Neuronal stem cell (in vitro differentiated cells): ENCODE results near the gene DUOXA1.

Experiments
- DNase-seq: peaks from one replicate; pipeline ENCODE4 v3.0.0-alpha.2; 2013; ENCODE audit warnings: low spot score
- H2AFZ ChIP-seq: one replicate; pipeline ENCODE4 v1.6.1; 2013; ENCODE audit warnings: mild to moderate bottlenecking, low read length, inconsistent platforms
- H2AK5ac ChIP-seq: 2 replicates; pipeline ENCODE4 v1.6.1; 2013; ENCODE audit warnings: low read depth, mild to moderate bottlenecking, inconsistent platforms, low read length, moderate library complexity, mixed read lengths
- H2BK120ac ChIP-seq: 2 replicates; pipeline ENCODE4 v1.6.1; 2013; ENCODE audit warnings: low read depth, mild to moderate bottlenecking, inconsistent platforms, low read length, moderate library complexity, mixed read lengths
- H2BK12ac ChIP-seq: one replicate; pipeline ENCODE4 v1.6.1; 2013; ENCODE audit warnings: low read length, inconsistent platforms
- H2BK15ac ChIP-seq: 2 replicates; pipeline ENCODE4 v1.6.1; 2013; ENCODE audit warnings: mild to moderate bottlenecking, low read length, inconsistent platforms, mixed read lengths
- H2BK5ac ChIP-seq: one replicate; pipeline ENCODE4 v1.6.1; 2013; ENCODE audit warnings: inconsistent platforms, mild to moderate bottlenecking, low read length, moderate library complexity
- H3K14ac ChIP-seq: one replicate; pipeline ENCODE4 v1.6.1; 2013; ENCODE audit warnings: low read length, inconsistent platforms
- H3K18ac ChIP-seq: 2 replicates; pipeline ENCODE4 v1.6.1; 2013; ENCODE audit warnings: low read length, inconsistent platforms
- H3K23ac ChIP-seq: 2 replicates; pipeline ENCODE4 v1.6.1; 2013; ENCODE audit warnings: low read depth, mild to moderate bottlenecking, mixed read lengths, low read length, inconsistent platforms; ENCODE audit not compliant: poor library complexity
- H3K27ac ChIP-seq: replicated peaks from 3 replicates; pipeline ENCODE4 v1.5.1; 2013; ENCODE audit warnings: low read length, inconsistent platforms
- H3K27me3 ChIP-seq, 3 experiments: 2 replicates each; pipeline ENCODE4 v1.6.1; 2013; ENCODE audit warnings: low read length in 3 of 3, mild to moderate bottlenecking in 2 of 3, inconsistent platforms in 1 of 3, low read depth in 1 of 3, mixed read lengths in 1 of 3, moderate library complexity in 1 of 3; ENCODE audit not compliant: control insufficient read depth in 3 of 3, insufficient read depth in 3 of 3
- H3K36me3 ChIP-seq, 2 donors: replicated peaks in 1 of 2; 2 replicates each; pipeline ENCODE4 v1.6.1; 2013; ENCODE audit warnings: low read length in 2 of 2; ENCODE audit not compliant: control insufficient read depth in 2 of 2, insufficient read depth in 2 of 2
- H3K4ac ChIP-seq: 2 replicates; pipeline ENCODE4 v1.6.1; 2013; ENCODE audit warnings: inconsistent platforms, mild to moderate bottlenecking, low read length, moderate library complexity
- H3K4me1 ChIP-seq, 2 donors: 1 replicate in 1 of 2; 2 replicates in 1 of 2; pipeline ENCODE4 v1.6.1; 2013; ENCODE audit warnings: low read length in 2 of 2, low read depth in 1 of 2; ENCODE audit not compliant: control insufficient read depth in 2 of 2, insufficient read depth in 1 of 2
- H3K4me2 ChIP-seq: one replicate; pipeline ENCODE4 v1.6.1; 2013; ENCODE audit warnings: mild to moderate bottlenecking, low read length, inconsistent platforms; ENCODE audit not compliant: insufficient read depth, poor library complexity, severe bottlenecking
- H3K4me3 ChIP-seq, 2 donors: 2 replicates each; pipeline ENCODE4 v1.5.1; 2013; ENCODE audit warnings: low read length in 2 of 2, mild to moderate bottlenecking in 2 of 2, inconsistent platforms in 1 of 2, moderate library complexity in 1 of 2
- H3K79me1 ChIP-seq: one replicate; pipeline ENCODE4 v1.6.1; 2013; ENCODE audit warnings: low read depth, mild to moderate bottlenecking, inconsistent platforms, low read length, moderate library complexity
- H3K9ac ChIP-seq: one replicate; pipeline ENCODE4 v1.6.1; 2013; ENCODE audit warnings: mild to moderate bottlenecking, low read depth, low read length, inconsistent platforms; ENCODE audit not compliant: poor library complexity
- H3K9me3 ChIP-seq, 2 donors: replicated peaks in 1 of 2; 2 replicates each; pipeline versions ENCODE3 to v1.6.1; 2013; ENCODE audit warnings: low read length in 2 of 2, mild to moderate bottlenecking in 2 of 2, inconsistent platforms in 1 of 2, low read depth in 1 of 2, mixed read lengths in 1 of 2, moderate library complexity in 1 of 2; ENCODE audit not compliant: control insufficient read depth in 2 of 2, insufficient read depth in 1 of 2
- H4K8ac ChIP-seq: one replicate; pipeline ENCODE4 v1.6.1; 2013; ENCODE audit warnings: low read depth, mild to moderate bottlenecking, inconsistent platforms, low read length, moderate library complexity
- H4K91ac ChIP-seq: one replicate; pipeline ENCODE4 v1.6.1; 2013; ENCODE audit warnings: low read length, low read depth, mild to moderate bottlenecking, inconsistent platforms; ENCODE audit not compliant: poor library complexity
- WGBS, 2 donors: extraction: QIAGEN DNeasy Blood & Tissue Kit; methylation state at CpG; one replicate each; pipeline ENCODE4 v1.1.7; 2013; ENCODE audit warnings: missing lambda C conversion rate in 2 of 2, mixed read lengths in 1 of 2; ENCODE audit not compliant: insufficient read length in 2 of 2, insufficient replicate concordance in 1 of 2; ENCODE audit errors: extremely low coverage in 2 of 2; 5-methylcytosine and 5-hydroxymethylcytosine counted together

Gene DUOXA1

GRCh38 chr15:45114076-45114750 is 15.5 kb downstream of the DUOXA1 start, which contains the start of the genes DUOX2 and DUOXA2:
Gene DUOX2, minus strand, starts transcription at chr15:45114172. Its CDS starts 761 bp downstream, at chr15:45113411.
Gene DUOXA2, plus strand, starts transcription at chr15:45114326. Its CDS starts 280 bp downstream, at chr15:45114606.
- DNase-seq: no peak
- H3K27me3 ChIP-seq: peaks cover 67 to 87% (median 85%) of the 10 kb centered on the region in 3 experiments

GRCh38 chr15:45113380-45113990 is 16.2 kb downstream of the DUOXA1 start:
- Histone ChIP-seq H3K27ac (no peak overlapping the region), H2BK5ac (no peak overlapping the region), H4K91ac (no peak overlapping the region), H3K79me1 (no peaks in the 10 kb centered on the region), H4K8ac (no peak overlapping the region), H2AK5ac (peak overlapping the region; percentile 81), H2AFZ (no peak overlapping the region), H3K36me3 (no peaks in the 10 kb centered on the region), H3K4me1 (peaks cover 4 to 22% of the 10 kb centered on the region in 2 donors), H3K9me3 (peaks cover 0 to 3% of the 10 kb centered on the region in 2 donors), H2BK120ac (no peak overlapping the region), H2BK15ac (peak overlapping the region; percentile 39), H3K9ac (no peak overlapping the region), H3K4me3 (no peak overlapping the region), H3K4ac (no peak overlapping the region), H3K27me3 (peaks cover 69 to 89% (median 86%) of the 10 kb centered on the region in 3 experiments), H3K4me2 (peak overlapping the region; percentile 0), H3K18ac (no peak overlapping the region), H3K14ac (peak overlapping the region; percentile 63), H2BK12ac (no peak overlapping the region), H3K23ac (peak overlapping the region; percentile 80)
- no peak for DNase-seq
- no CpG with 5 or more reads among the region's 14 CpGs for WGBS, 2 donors

More at GRCh38 chr15:45114076-45114750, 15.5 kb downstream of the DUOXA1 start, which contains the start of the genes DUOX2 and DUOXA2:
- H3K9ac ChIP-seq: no peak within 1 kb of the TSS
- H4K91ac ChIP-seq: no peak within 1 kb of the TSS
- peaks cover 0 to 3% of the 10 kb centered on the region in 2 donors for H3K9me3 ChIP-seq
- peak within 1 kb of the TSS; percentile 65 for H2BK12ac ChIP-seq
- WGBS, 2 donors: no CpG with 5 or more reads among the region's 42 CpGs
- H3K14ac ChIP-seq: peak within 1 kb of the TSS; percentile 76
- no peak within 1 kb of the TSS for H3K4ac ChIP-seq
- H3K36me3 ChIP-seq: no peaks in the 10 kb centered on the region
- H4K8ac ChIP-seq: no peak within 1 kb of the TSS
- no peak within 1 kb of the TSS for H2BK120ac ChIP-seq
- H2BK15ac ChIP-seq: peak within 1 kb of the TSS; percentile 39
- H3K4me3 ChIP-seq: no peak within 1 kb of the TSS
- peaks cover 4 to 22% of the 10 kb centered on the region in 2 donors for H3K4me1 ChIP-seq
- H2AK5ac ChIP-seq: peak within 1 kb of the TSS; percentile 81
- no peak within 1 kb of the TSS for H3K27ac ChIP-seq
- H3K18ac ChIP-seq: peak within 1 kb of the TSS; percentile 85
- H3K4me2 ChIP-seq: peak within 1 kb of the TSS; percentile 31
- peak within 1 kb of the TSS; percentile 75 for H2AFZ ChIP-seq
- H3K79me1 ChIP-seq: no peaks in the 10 kb centered on the region
- H3K23ac ChIP-seq: peak within 1 kb of the TSS; percentile 80
- H2BK5ac ChIP-seq: no peak within 1 kb of the TSS

- H2BK12ac ChIP-seq: no peak overlapping the region
- no peak overlapping the region for H3K4ac ChIP-seq
- no peak overlapping the region for H3K27ac ChIP-seq
- no peaks in the 10 kb centered on the region for H3K79me1 ChIP-seq
- no peak for DNase-seq
- H3K23ac ChIP-seq: peak overlapping the region; percentile 80
- H2BK120ac ChIP-seq: no peak overlapping the region
- WGBS, 2 donors: no CpG with 5 or more reads among the region's 58 CpGs
- peaks cover 69 to 95% (median 87%) of the 10 kb centered on the region in 3 experiments for H3K27me3 ChIP-seq
- peak overlapping the region; percentile 39 for H2BK15ac ChIP-seq
- peak overlapping the region; percentile 63 for H3K14ac ChIP-seq
- H3K4me2 ChIP-seq: peak overlapping the region; percentile 32
- peak overlapping the region in 1 of 2 donors; percentile 54 for H3K4me3 ChIP-seq
- H3K36me3 ChIP-seq: no peaks in the 10 kb centered on the region
- peak overlapping the region; percentile 31 for H2BK5ac ChIP-seq
- H3K4me1 ChIP-seq: peaks cover 3 to 22% of the 10 kb centered on the region in 2 donors
- peaks cover 0 to 5% of the 10 kb centered on the region in 2 donors for H3K9me3 ChIP-seq
- peak overlapping the region; percentile 75 for H2AFZ ChIP-seq
- H3K18ac ChIP-seq: peak overlapping the region; percentile 44
- H2AK5ac ChIP-seq: peak overlapping the region; percentile 81
- H4K8ac ChIP-seq: peak overlapping the region; percentile 32
- H4K91ac ChIP-seq: no peak overlapping the region
- no peak overlapping the region for H3K9ac ChIP-seq
Measured at GRCh38 chr15:45112591-45113379, 16.9 kb downstream of the DUOXA1 start.
